Peyer's patch (tissue), 4 donors: ENCODE results near the gene IGFBP1. TPM values are rescaled to one million over a fixed set of nuclear protein-coding genes. Genes with fewer than 3 reads are reported as not detected.

Experiments used
- DNase-seq, 3 donors: peaks; one replicate each; pipeline ENCODE4 v3.0.0-alpha.2; 2017 to 2019
- H3K27ac ChIP-seq, 4 donors: fragments of 200-600 bp; sonication (generic); one replicate each; pipeline ENCODE4 v1.5.1; 2016 to 2019
- H3K27me3 ChIP-seq, 2 donors: fragments of 200-600 bp; sonication (generic); one replicate each; pipeline ENCODE4 v1.5.1; 2019
- H3K36me3 ChIP-seq, 3 donors: fragments of 200-600 bp; sonication (generic); one replicate each; pipeline ENCODE4 v1.5.1; 2016 to 2019
- H3K4me1 ChIP-seq, 4 donors: fragments of 200-600 bp; sonication (generic); one replicate each; pipeline ENCODE4 v1.5.1; 2016 to 2019
- H3K4me3 ChIP-seq, 4 donors: fragments of 200-600 bp; sonication (generic); 1 replicate in 3 of 4; 2 replicates in 1 of 4; pipeline ENCODE4 v1.5.1; 2016 to 2019; ENCODE audit warnings: mild to moderate bottlenecking in 1 of 4
- H3K9me3 ChIP-seq, 4 donors: fragments of 200-600 bp; sonication (generic); one replicate each; pipeline ENCODE4 v1.5.1; 2016 to 2019; ENCODE audit warnings: mild to moderate bottlenecking in 1 of 4
- POLR2A ChIP-seq, 2 donors: fragments of 450-650 bp; IDR thresholded peaks; one replicate each; pipeline ENCODE4 v1.5.1; 2017; ENCODE audit warnings: antibody characterized with exemption in 2 of 2, mild to moderate bottlenecking in 2 of 2, moderate library complexity in 2 of 2
- total RNA-seq, 4 donors: library from RNA; depleted of rRNA; stranded (reverse); fragments of >200 nt; gene quantifications; one replicate each; pipeline ENCODE4 v1.1.0, GENCODE V29; 2016
- TF ChIP-seq, protein P1 (sequence below), 6 experiments: fragments of 450-650 bp in 4 of 6; fragments of 200-600 bp in 2 of 6; sonication (generic) in 1 of 6; IDR thresholded peaks; one replicate each; pipeline ENCODE4 v1.5.1; 2017 to 2019; ENCODE audit warnings: antibody characterized with exemption in 6 of 6, mild to moderate bottlenecking in 3 of 6, moderate library complexity in 1 of 6

Gene IGFBP1
- total RNA-seq, 4 donors from 2014 or later = not detected

DNA sequence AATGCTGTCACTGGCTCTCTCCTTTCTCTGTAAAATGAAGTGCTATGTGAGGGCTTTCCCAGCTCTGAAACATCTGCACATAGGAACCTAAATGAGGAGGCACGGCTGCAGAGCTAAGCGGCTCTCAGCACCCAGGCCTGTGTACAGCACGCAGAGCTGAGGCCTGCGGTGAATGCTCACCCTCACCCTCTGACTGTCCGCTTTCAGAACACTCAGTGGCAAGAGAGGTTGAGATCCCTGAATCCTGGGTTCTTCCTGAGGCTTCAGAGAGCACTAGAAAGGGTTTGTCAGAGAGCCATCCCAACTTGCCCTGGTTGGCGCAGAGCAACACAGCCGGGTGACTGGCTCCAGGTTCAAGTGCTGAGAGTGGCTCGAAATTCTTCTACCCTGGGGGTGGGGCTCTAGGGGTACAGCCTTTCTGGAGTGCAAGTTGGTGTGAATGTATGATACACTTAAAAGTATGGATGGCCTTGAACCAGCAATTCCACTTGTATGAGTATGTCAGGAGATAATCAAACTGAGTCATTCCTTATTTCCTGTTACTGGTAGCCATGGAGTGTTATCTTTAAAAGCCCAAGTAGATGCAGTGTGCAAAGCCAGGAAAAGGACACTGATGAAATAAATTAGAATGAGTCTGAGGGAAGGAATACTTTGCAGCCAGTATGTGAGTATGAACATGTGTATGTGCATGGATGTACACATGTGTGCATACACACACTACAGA lies 13.7 kb upstream of the IGFBP1 start:
- TF ChIP-seq, protein P1, sequence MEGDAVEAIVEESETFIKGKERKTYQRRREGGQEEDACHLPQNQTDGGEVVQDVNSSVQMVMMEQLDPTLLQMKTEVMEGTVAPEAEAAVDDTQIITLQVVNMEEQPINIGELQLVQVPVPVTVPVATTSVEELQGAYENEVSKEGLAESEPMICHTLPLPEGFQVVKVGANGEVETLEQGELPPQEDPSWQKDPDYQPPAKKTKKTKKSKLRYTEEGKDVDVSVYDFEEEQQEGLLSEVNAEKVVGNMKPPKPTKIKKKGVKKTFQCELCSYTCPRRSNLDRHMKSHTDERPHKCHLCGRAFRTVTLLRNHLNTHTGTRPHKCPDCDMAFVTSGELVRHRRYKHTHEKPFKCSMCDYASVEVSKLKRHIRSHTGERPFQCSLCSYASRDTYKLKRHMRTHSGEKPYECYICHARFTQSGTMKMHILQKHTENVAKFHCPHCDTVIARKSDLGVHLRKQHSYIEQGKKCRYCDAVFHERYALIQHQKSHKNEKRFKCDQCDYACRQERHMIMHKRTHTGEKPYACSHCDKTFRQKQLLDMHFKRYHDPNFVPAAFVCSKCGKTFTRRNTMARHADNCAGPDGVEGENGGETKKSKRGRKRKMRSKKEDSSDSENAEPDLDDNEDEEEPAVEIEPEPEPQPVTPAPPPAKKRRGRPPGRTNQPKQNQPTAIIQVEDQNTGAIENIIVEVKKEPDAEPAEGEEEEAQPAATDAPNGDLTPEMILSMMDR (IDR thresholded peaks at IDR 0.05) = no peak
- TF ChIP-seq POLR2A (IDR thresholded peaks at IDR 0.05) = no peak

DNA sequence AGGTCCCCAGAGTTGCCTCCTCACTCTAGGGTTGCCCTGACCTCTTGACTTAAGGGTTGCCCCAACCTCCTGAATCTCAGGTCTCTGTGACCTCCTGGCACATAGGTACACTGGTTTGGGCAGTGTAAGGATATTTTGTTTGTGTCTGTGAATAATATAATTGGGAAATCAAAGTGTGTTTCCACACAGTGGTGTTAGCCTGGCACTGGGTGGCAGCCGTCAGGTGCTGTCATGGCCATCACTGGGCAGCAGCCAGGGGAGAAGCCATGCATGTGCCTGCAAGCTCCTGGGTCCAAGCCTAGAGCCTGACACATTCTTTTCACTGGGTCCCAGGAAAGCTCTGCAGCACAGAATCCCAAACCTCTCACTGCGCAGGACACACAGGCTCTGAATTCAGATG lies 11.8 kb upstream of the IGFBP1 start:
- no peak for TF ChIP-seq POLR2A (IDR thresholded peaks at IDR 0.05)
- peaks cover 0 to 6% (median 3%) of the 10 kb centered on the region in 4 donors for H3K9me3 ChIP-seq
- H3K4me1 ChIP-seq = no peaks in the 10 kb centered on the region
- no peak for DNase-seq
- H3K36me3 ChIP-seq = no peaks in the 10 kb centered on the region
- H3K27ac ChIP-seq = no peak overlapping the region
- no peak overlapping the region for H3K4me3 ChIP-seq
- no peaks in the 10 kb centered on the region for H3K27me3 ChIP-seq

More for the DNA sequence above, 13.7 kb upstream of the IGFBP1 start:
- Histone ChIP-seq H3K4me1 (no peaks in the 10 kb centered on the region), H3K36me3 (no peaks in the 10 kb centered on the region), H3K9me3 (peaks cover 0 to 6% (median 3%) of the 10 kb centered on the region in 4 donors), H3K4me3 (no peak overlapping the region), H3K27me3 (no peaks in the 10 kb centered on the region), H3K27ac (no peak overlapping the region)
- no peak for DNase-seq

DNA sequence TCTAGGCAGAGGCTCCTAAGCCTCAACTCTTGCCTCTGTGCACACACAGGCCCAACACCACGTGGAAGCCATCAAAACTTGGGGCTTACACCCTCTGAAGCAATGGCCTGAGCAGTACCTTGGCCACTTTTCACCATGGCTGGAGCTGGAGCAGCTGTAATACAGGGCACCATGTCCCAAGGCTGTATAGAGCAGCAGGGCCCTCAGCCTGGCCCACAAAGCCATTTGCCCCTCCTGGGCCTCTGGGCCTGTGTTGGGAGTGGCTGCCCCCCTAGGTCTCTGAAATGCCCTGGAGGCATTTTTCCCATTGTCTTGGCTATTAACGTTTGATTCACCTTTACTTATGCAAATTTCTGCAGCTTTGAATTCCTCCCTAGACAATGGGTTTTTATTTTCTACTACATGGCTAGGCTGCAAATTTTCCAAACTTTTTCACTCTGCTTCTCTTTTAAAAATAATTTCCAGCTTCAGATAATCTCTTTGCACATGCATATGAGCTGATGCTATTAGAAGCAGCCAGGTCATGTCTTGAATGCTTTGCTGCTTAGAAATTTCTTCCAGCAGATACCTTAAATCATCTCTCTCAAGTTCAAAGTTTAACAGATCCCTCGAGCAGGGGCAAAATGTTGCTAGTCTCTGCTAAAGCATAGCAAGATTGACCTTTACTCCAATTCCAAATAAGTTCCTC lies 9.7 kb upstream of the IGFBP1 start:
- Histone ChIP-seq H3K27me3 (no peaks in the 10 kb centered on the region), H3K4me1 (no peaks in the 10 kb centered on the region), H3K27ac (no peak overlapping the region), H3K9me3 (peaks cover 0 to 6% (median 3%) of the 10 kb centered on the region in 4 donors), H3K36me3 (no peaks in the 10 kb centered on the region), H3K4me3 (no peak overlapping the region)
- no peak for DNase-seq
- TF ChIP-seq POLR2A (IDR thresholded peaks at IDR 0.05) = no peak
- TF ChIP-seq, protein P1 (IDR thresholded peaks at IDR 0.05) = no peak

DNA sequence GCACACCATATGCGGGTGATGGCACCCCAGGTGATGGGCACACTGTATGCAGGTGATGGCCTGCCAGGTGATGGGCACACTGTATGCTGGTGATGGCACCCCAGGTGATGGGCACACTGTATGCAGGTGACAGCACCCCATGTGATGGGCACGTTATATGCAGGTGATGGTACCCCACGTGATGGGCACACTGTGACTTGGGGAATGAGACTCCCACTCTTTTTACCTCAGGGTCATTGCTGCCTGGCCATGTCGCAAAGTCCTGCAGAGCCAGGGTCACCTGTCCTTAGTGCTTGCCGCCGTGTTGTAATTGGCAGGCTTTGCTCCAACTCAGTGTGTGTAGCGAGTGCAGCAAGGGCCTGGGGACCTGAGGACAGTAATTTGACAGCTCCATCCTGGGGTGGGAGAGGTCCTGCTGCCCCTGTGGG lies 7.8 kb upstream of the IGFBP1 start:
- TF ChIP-seq, protein P1 (IDR thresholded peaks at IDR 0.05) = no peak
- no peak for TF ChIP-seq POLR2A (IDR thresholded peaks at IDR 0.05)
- Histone ChIP-seq H3K27me3 (no peaks in the 10 kb centered on the region), H3K27ac (no peak overlapping the region), H3K36me3 (no peaks in the 10 kb centered on the region), H3K4me1 (no peaks in the 10 kb centered on the region), H3K4me3 (no peak overlapping the region), H3K9me3 (peaks cover 0 to 6% (median 3%) of the 10 kb centered on the region in 4 donors)
- DNase-seq = no peak

DNA sequence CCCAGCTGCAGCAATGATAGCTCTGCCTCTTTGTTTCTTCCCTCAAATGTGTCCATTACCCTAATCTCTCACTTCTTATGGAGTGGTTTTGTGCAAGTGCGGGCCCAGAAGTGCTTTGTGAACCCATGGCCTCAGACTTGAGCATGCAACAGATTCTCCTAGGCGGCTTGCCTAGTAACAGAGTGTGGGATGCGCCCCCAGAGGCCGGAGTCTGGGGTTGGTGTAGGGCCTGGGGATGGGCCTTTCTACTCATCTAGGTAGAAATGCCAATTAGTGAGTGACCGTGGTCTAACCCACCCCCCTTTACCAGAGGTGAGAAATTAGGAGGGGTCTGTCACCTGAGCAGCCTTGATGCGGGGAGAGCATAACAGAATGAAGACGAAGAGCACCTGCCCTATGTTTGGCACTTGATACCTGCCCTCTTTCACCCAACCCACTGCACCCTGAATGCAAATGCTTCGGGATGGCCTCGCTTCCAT lies 7.0 kb upstream of the IGFBP1 start:
- Histone ChIP-seq H3K4me3 (no peak overlapping the region), H3K27me3 (no peaks in the 10 kb centered on the region), H3K36me3 (no peaks in the 10 kb centered on the region), H3K27ac (no peak overlapping the region), H3K9me3 (peaks cover 0 to 6% (median 3%) of the 10 kb centered on the region in 4 donors), H3K4me1 (no peaks in the 10 kb centered on the region)
- no peak for DNase-seq
- TF ChIP-seq, protein P1 (IDR thresholded peaks at IDR 0.05) = no peak
